Bronchial epithelial cell (primary cell): ENCODE data around the gene FBXO5. TPM values are rescaled to one million over a fixed set of nuclear protein-coding genes. Genes with fewer than 3 reads are reported as not detected.

Experiments
- DNase-seq: peaks from one replicate; pipeline ENCODE4 v3.0.0-alpha.2; 2010; ENCODE audit warnings: low read depth
- FAIRE-seq: peaks from 2 replicates; lab custom pipeline; 2011; peaks lifted over from hg19 to GRCh38; lab: Jason Lieb, UNC
- H3K27me3 ChIP-seq: 2 replicates; pipeline ENCODE4 v1.5.1; 2011; ENCODE audit warnings: low read length; ENCODE audit not compliant: control insufficient read depth, insufficient read depth
- H3K36me3 ChIP-seq: 2 replicates; pipeline ENCODE4 v1.5.1; 2011; ENCODE audit warnings: low read length; ENCODE audit not compliant: control insufficient read depth, insufficient read depth
- H3K4me3 ChIP-seq: 2 replicates; pipeline ENCODE4 v1.5.1; 2011; ENCODE audit warnings: mild to moderate bottlenecking, low read depth, low read length, control low read depth
- CTCF ChIP-seq: IDR thresholded peaks from 2 replicates; pipeline ENCODE4 v1.5.1; 2011; ENCODE audit warnings: mild to moderate bottlenecking, moderate library complexity, low read length, control low read depth, inconsistent platforms; ENCODE audit not compliant: insufficient read depth, severe bottlenecking
- total RNA-seq: library from RNA; depleted of rRNA; stranded (reverse); fragments of >200 nt; gene quantifications from 2 replicates; pipeline ENCODE4 v1.2.1, GENCODE V29; 2014

Gene FBXO5
- total RNA-seq, 1 donor from 2014 or later, result 1.8 TPM

- Histone ChIP-seq H3K36me3 (no peaks in the 10 kb centered on the region), H3K4me3 (no peak overlapping the region), H3K27me3 (no peaks in the 10 kb centered on the region)
- TF ChIP-seq CTCF, result no peak
- FAIRE-seq (no peak), DNase-seq (no peak)
These were observed 1.7 kb upstream of the FBXO5 start for GRCh38 chr6:152984513-152984872.

DNA sequence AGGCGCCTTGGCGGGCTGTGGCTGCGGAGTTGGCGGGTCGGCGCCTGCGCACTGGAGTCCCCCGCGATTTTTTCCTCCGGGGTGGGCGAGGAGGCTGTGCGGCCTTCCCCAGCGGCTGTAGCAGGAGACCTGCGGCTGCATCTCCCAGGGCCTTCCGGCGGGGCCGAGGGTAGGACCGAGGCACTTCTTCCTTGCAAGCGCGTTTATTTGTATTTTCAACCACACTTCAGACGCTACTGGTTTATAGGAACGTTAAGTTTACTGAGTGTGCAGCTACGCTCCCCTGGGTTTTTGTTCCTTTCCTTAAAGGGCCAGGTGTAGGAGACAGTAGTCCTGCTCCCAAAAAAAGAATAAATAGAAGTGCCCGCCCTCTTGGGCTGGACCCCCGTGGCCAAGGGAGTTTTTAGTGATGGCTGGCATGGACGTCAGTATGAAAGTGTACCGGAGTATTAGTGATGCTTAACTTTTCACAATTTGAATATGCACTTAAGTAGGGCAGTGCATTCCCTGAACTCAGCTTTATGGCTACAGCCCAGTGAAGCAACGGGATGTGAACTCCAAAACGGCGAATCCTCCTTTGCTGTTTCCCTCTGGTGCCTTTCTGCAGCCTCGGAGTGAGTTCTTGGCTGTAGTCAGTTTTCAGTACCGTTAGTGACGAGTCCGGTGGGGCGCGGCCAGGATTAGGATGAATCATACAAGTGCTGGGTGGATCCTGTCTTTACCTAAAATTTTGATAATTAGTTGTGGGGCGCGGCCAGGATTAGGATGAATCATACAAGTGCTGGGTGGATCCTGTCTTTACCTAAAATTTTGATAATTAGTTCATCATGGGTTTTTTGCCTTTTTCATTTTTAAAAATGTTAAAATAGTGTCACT is 1.0 kb upstream of the FBXO5 start:
- peak overlapping the region; percentile 82 for H3K4me3 ChIP-seq
- TF ChIP-seq CTCF, result no peak
- DNase-seq, result peak; percentile 78
- no peak for FAIRE-seq
- H3K36me3 ChIP-seq, result no peaks in the 10 kb centered on the region
- H3K27me3 ChIP-seq, result no peaks in the 10 kb centered on the region

GRCh38 chr6:152981989-152982903 is 595 bp downstream of the FBXO5 start:
- no peaks in the 10 kb centered on the region for H3K27me3 ChIP-seq
- TF ChIP-seq CTCF, result no peak
- peak overlapping the region; percentile 82 for H3K4me3 ChIP-seq
- FAIRE-seq (no peak), DNase-seq (no peak)
- H3K36me3 ChIP-seq, result no peaks in the 10 kb centered on the region

DNA sequence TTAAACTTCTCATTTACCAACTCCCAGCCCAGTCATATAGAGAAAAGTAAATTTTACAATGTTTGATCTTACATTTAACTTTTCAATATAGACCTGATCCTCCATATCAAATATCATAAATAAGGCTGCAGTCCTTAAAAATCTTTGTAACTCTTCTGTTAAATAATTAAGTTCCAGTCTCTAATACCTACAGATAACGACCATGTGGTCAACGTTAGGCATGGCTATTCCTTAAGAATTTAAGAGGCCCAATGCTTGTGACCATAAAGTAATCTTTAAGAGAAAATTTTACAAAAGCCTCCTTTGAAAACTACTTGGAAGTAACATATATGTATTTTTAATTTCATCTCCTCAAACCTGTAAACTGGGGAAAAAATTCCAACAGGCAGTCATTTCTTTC is 1.6 kb downstream of the FBXO5 start:
- H3K4me3 ChIP-seq, result no peak overlapping the region
- no peak for FAIRE-seq
- H3K36me3 ChIP-seq, result no peaks in the 10 kb centered on the region
- H3K27me3 ChIP-seq, result no peaks in the 10 kb centered on the region
- no peak for DNase-seq
- no peak for TF ChIP-seq CTCF

DNA sequence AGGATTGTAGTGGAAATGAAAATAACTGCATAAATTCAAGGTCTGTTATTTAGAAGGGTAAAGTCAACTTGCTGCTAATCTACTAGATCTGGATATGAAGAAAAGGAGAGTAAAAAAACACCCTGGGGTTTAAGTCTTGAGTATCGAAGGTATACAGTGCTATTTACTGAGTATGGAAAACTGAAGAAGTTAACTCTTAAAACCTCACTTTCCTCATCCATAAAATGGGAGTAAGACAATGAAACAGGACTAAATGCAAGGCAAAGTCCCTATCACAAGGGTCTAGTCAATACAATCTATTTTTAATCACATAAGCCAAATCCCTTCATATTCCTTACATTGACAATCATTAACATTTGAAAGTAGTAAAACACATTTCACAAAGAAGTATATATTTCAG is 2.2 kb downstream of the FBXO5 start:
- Histone ChIP-seq H3K36me3 (no peaks in the 10 kb centered on the region), H3K27me3 (no peaks in the 10 kb centered on the region), H3K4me3 (no peak overlapping the region)
- FAIRE-seq, result no peak
- TF ChIP-seq CTCF, result no peak
- DNase-seq, result no peak
